ENCODE measurements around the gene CARF. TPM values are rescaled to one million over a fixed set of nuclear protein-coding genes. Genes with fewer than 3 reads are reported as not detected.
"Not testable (repeated sequence)": the region's sequence is repeated elsewhere in the genome, so short reads cannot be mapped to it uniquely, and the experiment has no call there.

Gene CARF
- total RNA-seq, 1 donor from 2014 or later: 13.1 TPM

DNA sequence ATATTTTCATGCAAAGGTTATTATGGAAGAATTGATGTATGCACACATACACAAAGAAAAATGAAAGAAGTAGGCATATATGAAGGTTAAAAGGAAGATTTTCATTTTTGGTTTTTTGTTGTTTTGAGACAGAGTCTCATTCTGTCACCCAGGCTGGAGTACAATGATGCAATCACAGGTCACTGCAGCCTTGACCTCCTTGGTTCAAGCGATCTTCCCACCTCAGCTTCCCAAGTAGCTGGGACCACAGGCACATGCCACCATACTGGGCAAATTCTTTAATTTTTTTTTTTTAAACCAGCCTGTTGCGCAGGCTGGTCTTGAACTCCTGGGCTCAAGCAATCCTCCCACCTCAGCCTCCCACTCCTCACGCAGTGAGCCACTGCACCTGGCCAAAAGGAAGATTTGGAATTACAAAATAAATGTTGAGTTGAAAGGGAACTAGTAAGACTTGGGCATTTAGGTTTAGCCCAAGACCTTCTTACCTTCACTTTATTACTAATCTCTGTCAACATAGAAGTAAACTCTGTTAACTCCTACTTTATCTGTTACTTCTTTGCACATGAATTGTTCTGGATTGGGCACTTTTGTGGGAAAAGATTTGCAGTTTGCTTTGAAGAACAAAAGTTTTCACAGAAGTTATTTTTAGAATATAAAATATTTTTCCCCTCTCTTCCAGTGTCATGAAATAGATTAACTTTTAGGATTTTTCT is 70.9 kb downstream of the CARF start:
- H3K27ac Mint-ChIP-seq: no peak overlapping the region

DNA sequence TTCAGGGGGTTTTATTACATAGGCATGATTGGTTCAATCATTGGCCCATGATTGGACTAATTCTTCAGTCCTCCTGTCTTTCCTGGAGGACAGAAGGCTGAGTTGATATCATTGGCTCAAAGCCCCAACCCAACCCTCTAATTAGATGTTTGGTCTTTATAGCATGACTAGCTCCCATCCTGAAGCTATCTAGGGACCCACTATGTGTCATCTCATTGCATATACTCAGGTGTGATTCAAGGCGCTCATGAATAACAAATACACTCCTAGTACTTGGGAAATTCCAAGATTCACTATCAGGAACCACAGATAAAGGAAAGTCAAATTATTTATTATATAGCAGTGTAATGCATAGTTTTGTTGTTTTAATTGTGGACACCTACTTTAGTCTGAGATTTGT is 77.7 kb downstream of the CARF start:
- TF ChIP-seq, protein P1, sequence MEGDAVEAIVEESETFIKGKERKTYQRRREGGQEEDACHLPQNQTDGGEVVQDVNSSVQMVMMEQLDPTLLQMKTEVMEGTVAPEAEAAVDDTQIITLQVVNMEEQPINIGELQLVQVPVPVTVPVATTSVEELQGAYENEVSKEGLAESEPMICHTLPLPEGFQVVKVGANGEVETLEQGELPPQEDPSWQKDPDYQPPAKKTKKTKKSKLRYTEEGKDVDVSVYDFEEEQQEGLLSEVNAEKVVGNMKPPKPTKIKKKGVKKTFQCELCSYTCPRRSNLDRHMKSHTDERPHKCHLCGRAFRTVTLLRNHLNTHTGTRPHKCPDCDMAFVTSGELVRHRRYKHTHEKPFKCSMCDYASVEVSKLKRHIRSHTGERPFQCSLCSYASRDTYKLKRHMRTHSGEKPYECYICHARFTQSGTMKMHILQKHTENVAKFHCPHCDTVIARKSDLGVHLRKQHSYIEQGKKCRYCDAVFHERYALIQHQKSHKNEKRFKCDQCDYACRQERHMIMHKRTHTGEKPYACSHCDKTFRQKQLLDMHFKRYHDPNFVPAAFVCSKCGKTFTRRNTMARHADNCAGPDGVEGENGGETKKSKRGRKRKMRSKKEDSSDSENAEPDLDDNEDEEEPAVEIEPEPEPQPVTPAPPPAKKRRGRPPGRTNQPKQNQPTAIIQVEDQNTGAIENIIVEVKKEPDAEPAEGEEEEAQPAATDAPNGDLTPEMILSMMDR (IDR thresholded peaks at IDR 0.05; ENCODE audit: unreplicated experiment): no peak

More for the DNA sequence above, 70.9 kb downstream of the CARF start:
- no peaks in the 10 kb centered on the region for H3K4me1 Mint-ChIP-seq (ENCODE audit: low read depth)
- H3K36me3 Mint-ChIP-seq (ENCODE audit: insufficient read depth): peaks cover 23% of the 10 kb centered on the region
- H3K9me3 Mint-ChIP-seq (ENCODE audit: low read depth): peaks cover 3% of the 10 kb centered on the region
- TF ChIP-seq, protein P1 (IDR thresholded peaks at IDR 0.05; ENCODE audit: unreplicated experiment): no peak
- DNase-seq (ENCODE audit: low spot score, unreplicated experiment): no peak
- no peaks in the 10 kb centered on the region for H3K27me3 Mint-ChIP-seq
- H3K4me3 Mint-ChIP-seq (ENCODE audit: low read depth): no peak overlapping the region

DNA sequence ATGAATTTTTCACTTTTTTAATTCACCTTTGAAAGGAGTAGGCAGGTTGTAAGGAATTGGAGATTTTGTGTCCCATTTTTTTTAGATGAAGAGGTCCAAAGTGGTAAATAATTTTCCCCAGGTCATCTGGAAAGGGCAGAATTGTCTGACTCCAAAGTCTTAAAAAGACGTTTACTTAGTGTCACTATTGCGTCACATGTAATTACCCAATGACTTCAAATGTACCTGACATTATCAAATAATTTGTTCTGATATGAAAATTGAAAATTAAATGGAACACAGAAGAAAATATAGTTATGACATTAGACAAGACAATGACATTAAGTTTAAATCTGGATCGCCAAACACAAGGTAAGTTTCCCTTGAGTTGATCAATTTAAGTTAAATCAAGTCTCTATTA is 78.4 kb downstream of the CARF start:
- TF ChIP-seq, protein P1 (IDR thresholded peaks at IDR 0.05; ENCODE audit: unreplicated experiment): no peak
- H3K4me3 Mint-ChIP-seq (ENCODE audit: low read depth): no peak overlapping the region
- H3K27me3 Mint-ChIP-seq: no peaks in the 10 kb centered on the region
- no peaks in the 10 kb centered on the region for H3K9me3 Mint-ChIP-seq (ENCODE audit: low read depth)
- H3K4me1 Mint-ChIP-seq (ENCODE audit: low read depth): no peaks in the 10 kb centered on the region
- no peaks in the 10 kb centered on the region for H3K36me3 Mint-ChIP-seq (ENCODE audit: insufficient read depth)
- H3K27ac Mint-ChIP-seq: no peak overlapping the region
- no peak for DNase-seq (ENCODE audit: low spot score, unreplicated experiment)

More for the DNA sequence above, 77.7 kb downstream of the CARF start:
- Mint-ChIP-seq H3K27me3 (no peaks in the 10 kb centered on the region), H3K9me3 (ENCODE audit: low read depth) (no peaks in the 10 kb centered on the region), H3K36me3 (ENCODE audit: insufficient read depth) (no peaks in the 10 kb centered on the region), H3K4me3 (ENCODE audit: low read depth) (no peak overlapping the region), H3K27ac (no peak overlapping the region), H3K4me1 (ENCODE audit: low read depth) (no peaks in the 10 kb centered on the region)
- DNase-seq (ENCODE audit: low spot score, unreplicated experiment): no peak

DNA sequence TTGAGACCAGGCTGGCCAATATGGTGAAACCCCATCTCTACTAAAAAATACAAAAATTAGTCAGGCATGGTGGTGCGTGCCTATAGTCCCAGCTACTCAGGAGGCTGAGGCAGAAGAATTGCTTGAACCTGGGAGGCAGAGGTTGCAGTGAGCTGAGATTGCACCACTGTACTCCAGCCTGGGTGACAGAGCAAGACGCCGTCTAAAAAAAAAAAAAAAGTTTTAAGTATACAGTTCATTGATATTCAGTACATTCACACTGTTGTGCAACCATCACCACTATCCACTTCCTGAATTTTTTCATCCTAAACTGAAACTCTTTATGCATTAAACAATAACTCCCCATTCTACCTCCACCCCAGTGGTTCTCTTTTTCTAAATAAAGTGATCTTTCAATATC is 85.0 kb downstream of the CARF start:
- not testable (repeated sequence) for H3K4me1 Mint-ChIP-seq (ENCODE audit: low read depth); H3K9me3 Mint-ChIP-seq (ENCODE audit: low read depth); H3K27ac Mint-ChIP-seq; H3K36me3 Mint-ChIP-seq (ENCODE audit: insufficient read depth); H3K4me3 Mint-ChIP-seq (ENCODE audit: low read depth); DNase-seq (ENCODE audit: low spot score, unreplicated experiment); H3K27me3 Mint-ChIP-seq

DNA sequence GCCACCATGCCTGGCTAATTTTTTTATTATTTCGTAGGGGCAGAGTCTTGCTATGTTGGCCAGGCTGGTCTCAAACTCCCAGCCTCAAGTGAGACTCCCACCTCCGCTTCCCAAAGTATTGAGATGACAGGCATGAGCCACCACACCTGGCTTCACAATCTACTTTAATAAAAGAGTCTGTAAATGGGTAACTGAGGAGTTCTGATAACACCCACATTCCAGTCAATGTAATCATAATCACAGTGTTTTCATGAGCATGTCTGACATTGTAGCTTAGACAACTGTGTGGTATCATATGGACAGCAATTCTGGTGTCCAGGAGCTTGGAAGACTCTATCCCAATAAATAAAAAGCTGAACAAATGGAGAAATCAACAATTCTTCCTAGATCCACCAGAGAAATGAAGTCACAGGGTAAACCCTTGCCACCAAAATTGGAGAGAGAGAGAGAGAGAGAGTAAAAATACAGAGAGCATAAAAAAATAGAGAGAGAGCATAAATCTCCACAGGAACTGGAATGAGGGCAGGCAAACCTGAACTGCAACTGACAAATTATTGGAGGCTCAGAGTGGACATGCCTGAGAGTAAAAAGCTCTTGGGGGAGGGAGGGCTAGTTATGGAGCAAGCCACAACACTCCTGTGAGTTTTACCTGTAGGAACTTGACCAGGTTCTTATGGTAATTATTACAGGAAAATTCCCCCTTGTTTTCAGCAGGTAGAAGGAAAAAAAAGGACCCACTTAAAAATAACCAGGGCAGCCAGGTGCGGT is 90.2 kb downstream of the CARF start:
- Mint-ChIP-seq H3K36me3 (ENCODE audit: insufficient read depth) (no peaks in the 10 kb centered on the region), H3K27ac (peak overlapping the region; percentile 89)

More for the DNA sequence above, 90.2 kb downstream of the CARF start:
- Mint-ChIP-seq H3K4me3 (ENCODE audit: low read depth) (no peak overlapping the region), H3K27me3 (no peaks in the 10 kb centered on the region), H3K4me1 (ENCODE audit: low read depth) (peaks cover 11% of the 10 kb centered on the region), H3K9me3 (ENCODE audit: low read depth) (no peaks in the 10 kb centered on the region)
- no peak for DNase-seq (ENCODE audit: low spot score, unreplicated experiment)
- TF ChIP-seq, protein P1 (IDR thresholded peaks at IDR 0.05; ENCODE audit: unreplicated experiment): no peak
